RPMI7951 (cell line): ENCODE measurements around the gene DDX60. TPM values are rescaled to one million over a fixed set of nuclear protein-coding genes. Genes with fewer than 3 reads are reported as not detected.
A peak's percentile ranks its signal among the peaks of the same experiment; 100 is the strongest.
"Not testable (repeated sequence)": the region's sequence is repeated elsewhere in the genome, so short reads cannot be mapped to it uniquely, and the experiment has no call there.

Experiments
- DNase-seq: peaks from one replicate; pipeline ENCODE4 v3.0.0-alpha.2; 2012; ENCODE audit warnings: low read depth
- total RNA-seq: library from RNA; depleted of rRNA; stranded (reverse); fragments of >200 nt; shearing (Covaris generic); gene quantifications from 2 replicates; pipeline ENCODE4 v1.2.3, GENCODE V29; 2014; rRNA removed

The DDX60 gene, protein sequence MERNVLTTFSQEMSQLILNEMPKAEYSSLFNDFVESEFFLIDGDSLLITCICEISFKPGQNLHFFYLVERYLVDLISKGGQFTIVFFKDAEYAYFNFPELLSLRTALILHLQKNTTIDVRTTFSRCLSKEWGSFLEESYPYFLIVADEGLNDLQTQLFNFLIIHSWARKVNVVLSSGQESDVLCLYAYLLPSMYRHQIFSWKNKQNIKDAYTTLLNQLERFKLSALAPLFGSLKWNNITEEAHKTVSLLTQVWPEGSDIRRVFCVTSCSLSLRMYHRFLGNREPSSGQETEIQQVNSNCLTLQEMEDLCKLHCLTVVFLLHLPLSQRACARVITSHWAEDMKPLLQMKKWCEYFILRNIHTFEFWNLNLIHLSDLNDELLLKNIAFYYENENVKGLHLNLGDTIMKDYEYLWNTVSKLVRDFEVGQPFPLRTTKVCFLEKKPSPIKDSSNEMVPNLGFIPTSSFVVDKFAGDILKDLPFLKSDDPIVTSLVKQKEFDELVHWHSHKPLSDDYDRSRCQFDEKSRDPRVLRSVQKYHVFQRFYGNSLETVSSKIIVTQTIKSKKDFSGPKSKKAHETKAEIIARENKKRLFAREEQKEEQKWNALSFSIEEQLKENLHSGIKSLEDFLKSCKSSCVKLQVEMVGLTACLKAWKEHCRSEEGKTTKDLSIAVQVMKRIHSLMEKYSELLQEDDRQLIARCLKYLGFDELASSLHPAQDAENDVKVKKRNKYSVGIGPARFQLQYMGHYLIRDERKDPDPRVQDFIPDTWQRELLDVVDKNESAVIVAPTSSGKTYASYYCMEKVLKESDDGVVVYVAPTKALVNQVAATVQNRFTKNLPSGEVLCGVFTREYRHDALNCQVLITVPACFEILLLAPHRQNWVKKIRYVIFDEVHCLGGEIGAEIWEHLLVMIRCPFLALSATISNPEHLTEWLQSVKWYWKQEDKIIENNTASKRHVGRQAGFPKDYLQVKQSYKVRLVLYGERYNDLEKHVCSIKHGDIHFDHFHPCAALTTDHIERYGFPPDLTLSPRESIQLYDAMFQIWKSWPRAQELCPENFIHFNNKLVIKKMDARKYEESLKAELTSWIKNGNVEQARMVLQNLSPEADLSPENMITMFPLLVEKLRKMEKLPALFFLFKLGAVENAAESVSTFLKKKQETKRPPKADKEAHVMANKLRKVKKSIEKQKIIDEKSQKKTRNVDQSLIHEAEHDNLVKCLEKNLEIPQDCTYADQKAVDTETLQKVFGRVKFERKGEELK (N-terminal part only)
- 13.9 and 16.1 TPM in 2 replicates for total RNA-seq

DNA sequence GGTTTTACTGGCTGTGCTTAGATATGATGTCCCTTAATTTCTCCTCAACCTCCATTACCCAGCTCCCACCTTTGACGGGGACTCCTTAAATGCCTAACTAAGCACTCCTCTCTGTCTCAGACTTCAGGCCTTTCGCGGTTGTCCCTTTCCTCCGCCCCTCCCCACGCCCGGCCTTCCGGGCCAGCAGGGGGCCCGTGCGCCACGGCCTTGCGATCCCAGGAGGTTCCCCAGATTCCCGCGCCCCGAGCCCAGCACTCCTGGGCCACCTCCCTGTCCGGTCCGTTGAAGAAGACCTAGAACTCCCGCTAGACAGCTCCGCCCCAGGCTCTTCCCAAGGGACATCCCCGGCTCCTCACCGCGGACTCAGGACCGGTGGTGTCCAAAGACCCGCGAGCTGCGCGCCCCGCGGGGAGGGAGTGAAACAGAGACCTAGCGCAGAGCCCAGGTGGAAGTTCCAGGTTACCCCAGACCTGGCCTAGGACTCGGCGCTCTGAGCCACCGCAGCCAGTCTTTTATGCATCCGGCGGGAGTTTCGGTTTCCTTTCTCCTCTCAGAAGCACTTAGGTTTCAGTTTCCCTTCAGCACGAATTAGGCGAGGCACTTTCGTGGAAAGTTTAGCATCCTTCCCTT is at the start of gene DDX60:
Gene DDX60 (minus strand): TSS at position 487 of the 630 bp plus-strand sequence. CDS start 7,493 bp downstream, outside the sequence.
- peak; percentile 83 for DNase-seq

DNA sequence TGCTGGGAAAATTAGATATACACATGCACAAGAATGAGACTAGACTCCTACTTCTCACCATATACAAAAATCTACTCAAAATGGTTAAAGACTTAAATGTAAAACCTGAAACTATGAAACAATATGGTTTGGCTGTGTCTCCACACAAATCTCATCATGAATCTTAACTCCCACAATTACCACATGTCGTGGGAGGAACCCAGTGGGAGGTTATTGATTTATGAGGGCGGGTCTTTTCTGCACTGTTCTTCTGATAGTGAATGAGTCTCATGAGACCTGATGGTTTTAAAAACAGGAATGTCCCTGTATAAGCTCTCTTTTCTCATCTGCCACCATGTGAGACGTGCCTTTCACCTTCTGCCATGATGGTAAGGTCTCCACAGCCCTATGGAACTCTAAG is 48.5 kb upstream of the DDX60 start:
- no peak for DNase-seq

- DNase-seq: no peak
Measured at GRCh38 chr4:168362025-168362401, 43.5 kb upstream of the DDX60 start.

DNA sequence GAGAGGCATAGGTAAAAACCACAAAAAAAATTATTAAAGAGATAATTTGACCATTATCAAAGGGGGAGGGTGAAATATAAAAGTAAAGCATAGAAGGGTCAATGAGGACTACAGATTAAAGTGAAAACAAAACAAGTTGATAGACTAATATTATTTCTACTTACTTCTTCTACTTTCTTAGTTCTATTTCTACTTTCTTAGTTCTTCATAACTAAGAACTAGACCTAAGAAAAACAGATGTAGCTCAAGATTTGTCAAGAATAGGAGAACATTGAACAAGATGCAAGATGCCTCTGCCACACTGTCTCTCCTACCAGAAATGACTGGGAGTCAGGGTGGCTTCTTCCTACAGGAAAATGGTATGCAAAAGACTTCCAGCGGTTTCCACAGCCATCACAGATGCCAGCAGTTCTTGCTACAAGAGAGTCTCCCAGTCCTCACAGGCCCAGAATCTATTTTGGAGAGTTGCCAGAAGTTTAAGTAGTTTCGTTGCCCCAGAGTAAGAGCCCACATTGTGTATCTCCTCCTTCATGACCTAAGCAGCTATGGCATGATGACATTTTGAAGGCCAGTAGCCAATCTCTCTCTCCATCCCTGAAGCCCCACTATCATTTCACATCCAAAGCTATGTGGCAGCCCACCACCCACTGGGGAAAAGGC is 42.9 kb upstream of the DDX60 start:
- DNase-seq: no peak

DNA sequence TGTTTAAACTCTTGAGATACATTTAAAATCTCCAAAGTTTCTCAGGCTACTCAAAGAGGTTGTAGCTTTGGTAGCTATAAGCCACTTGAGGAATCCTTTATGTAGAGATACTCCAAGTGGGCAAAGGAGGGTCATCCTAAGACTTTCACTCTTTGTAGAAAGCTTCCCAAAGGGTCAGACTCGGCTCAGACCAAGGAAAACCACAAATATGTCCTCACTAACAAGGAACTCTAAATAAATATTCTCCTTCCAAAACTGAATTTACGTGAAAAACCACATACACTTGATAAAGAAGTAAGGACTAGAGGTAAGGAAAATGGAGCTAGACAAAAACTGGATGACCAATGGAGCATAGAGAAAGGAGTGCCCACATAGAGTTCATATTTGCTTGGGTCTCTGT is 41.7 kb upstream of the DDX60 start:
- no peak for DNase-seq

DNA sequence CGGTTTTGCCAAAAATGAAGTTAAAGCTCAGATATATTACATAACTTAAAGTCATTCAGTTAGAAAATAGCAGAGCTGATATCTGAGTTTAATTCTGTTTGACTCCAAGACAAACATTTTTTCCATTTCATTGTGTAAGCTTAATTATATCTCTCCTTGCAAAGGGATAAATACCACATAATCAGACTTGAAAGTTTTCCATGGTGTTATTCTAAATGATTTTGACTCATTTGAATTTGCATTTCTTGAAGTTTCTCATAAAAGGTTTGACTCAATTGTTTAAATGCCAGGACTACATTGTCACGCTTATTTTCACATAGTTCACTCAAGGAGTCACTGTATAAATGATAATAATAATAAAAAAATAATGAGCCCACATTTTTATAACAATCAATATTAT is 39.4 kb upstream of the DDX60 start:
- DNase-seq: no peak

DNA sequence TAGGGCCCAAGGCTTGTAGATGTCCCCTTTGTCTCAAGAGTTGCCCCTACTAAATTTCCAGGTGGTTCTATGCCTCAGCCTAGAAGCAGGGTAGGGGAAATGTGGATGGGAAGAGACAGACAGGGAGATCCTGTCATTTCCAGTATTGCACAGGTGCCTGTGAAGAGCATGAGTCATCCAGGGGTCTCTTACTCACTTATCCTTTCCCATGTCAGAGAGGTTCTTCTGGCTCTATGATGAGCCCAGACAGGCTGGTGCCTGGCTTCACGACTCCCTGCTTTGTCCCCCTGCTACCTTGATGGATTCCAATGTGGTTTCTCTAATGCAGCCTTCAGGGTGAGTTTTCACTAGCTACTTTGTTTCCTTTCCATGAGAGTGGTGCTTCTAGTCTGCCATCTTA is 35.2 kb upstream of the DDX60 start:
- no peak for DNase-seq

- DNase-seq: no peak
Measured at GRCh38 chr4:168337550-168337940, 19.0 kb upstream of the DDX60 start.

- no peak for DNase-seq
Measured at GRCh38 chr4:168336837-168337549, 18.4 kb upstream of the DDX60 start.

DNA sequence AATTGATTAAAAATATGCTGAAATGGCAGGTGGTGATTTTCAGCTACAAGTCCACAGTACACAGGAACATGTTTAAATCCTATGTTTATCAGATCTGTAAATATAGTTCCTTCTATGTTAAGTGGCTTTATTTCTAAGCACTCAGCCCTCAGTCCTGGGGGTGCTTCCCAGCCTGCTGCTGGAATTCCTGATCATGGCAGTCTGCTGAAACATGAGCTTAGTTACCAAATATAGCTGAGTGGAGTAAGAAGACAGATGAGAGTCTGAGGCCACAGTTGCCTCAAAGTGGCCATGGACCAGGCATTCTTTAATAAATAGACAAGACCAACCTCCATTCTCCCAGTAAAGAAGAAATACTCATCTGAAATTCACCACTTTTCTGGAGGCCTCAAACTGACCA is 17.1 kb upstream of the DDX60 start:
- DNase-seq: no peak

- no peak for DNase-seq
Measured at GRCh38 chr4:168334053-168334452, 15.5 kb upstream of the DDX60 start.

- DNase-seq: not testable (repeated sequence)
Measured at GRCh38 chr4:168330575-168330974, 12.0 kb upstream of the DDX60 start.

- no peak for DNase-seq
Measured at GRCh38 chr4:168325591-168325990, 7.0 kb upstream of the DDX60 start.

- no peak for DNase-seq
Measured at GRCh38 chr4:168321006-168321405, 2.5 kb upstream of the DDX60 start.

- DNase-seq: no peak
Measured at GRCh38 chr4:168319486-168320019, 1.0 kb upstream of the DDX60 start.

DNA sequence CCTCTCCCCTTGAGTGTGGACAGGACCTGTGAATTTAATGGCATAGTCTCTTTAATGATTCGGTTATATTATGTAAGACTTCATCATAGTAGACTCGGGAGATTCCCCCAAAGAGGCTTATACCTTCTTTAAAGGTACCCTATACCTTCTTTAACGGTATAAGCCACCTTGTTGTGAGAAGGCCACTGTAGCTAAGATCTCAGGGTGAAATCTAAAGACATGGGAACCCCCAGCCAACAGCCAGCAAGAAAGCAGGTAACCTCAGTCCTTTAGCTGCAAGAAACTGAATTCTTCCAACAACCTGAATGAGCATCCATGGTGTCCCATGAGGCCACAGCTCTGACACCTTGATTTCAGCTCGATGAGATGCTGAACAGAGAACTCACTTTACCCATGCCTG is 931 bp downstream of the DDX60 start:
- DNase-seq: no peak

GRCh38 chr4:168309781-168310180 is 8.8 kb downstream of the DDX60 start:
- DNase-seq: no peak

DNA sequence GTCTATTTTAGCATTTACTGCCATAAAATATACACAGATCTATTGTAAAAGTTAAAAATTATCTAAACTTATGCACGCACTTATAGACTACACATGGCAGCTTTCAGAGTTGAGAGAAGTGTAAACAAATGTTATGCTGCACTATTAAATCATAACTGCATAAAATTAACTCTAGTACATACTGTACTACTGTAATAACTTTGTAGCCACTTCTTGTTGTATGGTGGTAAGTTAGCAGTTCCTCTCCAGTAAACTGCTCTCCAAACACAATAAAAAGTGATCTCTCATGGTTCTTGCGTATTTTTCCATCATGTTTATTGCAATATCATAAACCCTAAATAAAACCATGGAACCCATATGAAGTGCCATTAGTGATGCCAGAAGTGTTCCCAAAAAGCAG is 9.6 kb downstream of the DDX60 start:
- no peak for DNase-seq

DNA sequence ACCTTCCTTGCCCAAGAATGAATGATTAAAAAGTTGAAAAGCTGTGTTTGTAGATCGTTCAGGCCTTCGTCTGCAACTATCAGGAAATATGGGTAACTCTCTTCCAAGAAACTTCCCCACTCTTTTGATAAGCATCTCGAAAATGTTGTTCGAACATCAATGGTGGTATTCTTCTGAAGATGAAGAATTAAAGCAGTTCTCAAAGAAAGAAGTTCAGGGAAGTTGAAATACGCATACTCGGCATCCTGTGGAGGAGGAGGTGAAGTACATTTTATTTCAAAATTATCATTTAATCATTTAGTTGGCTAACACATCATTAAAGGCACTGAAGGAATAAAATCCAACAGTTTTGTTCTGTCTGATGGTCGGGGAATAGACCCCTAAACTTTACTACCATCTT is 12.1 kb downstream of the DDX60 start:
- no peak for DNase-seq
